GM12801 (cell line): ENCODE data around the gene ACSL6.

Experiments used
- TF ChIP-seq, protein P1 (sequence below): IDR thresholded peaks from one replicate; pipeline ENCODE4 v1.5.1; 2011; ENCODE audit warnings: control low read depth; ENCODE audit not compliant: insufficient read length; ENCODE audit errors: extremely low read depth

ACSL6 gene

GRCh38 chr5:131965826-131966415 is 45.5 kb downstream of the ACSL6 start:
- TF ChIP-seq, protein P1, sequence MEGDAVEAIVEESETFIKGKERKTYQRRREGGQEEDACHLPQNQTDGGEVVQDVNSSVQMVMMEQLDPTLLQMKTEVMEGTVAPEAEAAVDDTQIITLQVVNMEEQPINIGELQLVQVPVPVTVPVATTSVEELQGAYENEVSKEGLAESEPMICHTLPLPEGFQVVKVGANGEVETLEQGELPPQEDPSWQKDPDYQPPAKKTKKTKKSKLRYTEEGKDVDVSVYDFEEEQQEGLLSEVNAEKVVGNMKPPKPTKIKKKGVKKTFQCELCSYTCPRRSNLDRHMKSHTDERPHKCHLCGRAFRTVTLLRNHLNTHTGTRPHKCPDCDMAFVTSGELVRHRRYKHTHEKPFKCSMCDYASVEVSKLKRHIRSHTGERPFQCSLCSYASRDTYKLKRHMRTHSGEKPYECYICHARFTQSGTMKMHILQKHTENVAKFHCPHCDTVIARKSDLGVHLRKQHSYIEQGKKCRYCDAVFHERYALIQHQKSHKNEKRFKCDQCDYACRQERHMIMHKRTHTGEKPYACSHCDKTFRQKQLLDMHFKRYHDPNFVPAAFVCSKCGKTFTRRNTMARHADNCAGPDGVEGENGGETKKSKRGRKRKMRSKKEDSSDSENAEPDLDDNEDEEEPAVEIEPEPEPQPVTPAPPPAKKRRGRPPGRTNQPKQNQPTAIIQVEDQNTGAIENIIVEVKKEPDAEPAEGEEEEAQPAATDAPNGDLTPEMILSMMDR, result no peak

GRCh38 chr5:131959906-131960305 is 51.6 kb downstream of the ACSL6 start:
- TF ChIP-seq, protein P1, result no peak

DNA sequence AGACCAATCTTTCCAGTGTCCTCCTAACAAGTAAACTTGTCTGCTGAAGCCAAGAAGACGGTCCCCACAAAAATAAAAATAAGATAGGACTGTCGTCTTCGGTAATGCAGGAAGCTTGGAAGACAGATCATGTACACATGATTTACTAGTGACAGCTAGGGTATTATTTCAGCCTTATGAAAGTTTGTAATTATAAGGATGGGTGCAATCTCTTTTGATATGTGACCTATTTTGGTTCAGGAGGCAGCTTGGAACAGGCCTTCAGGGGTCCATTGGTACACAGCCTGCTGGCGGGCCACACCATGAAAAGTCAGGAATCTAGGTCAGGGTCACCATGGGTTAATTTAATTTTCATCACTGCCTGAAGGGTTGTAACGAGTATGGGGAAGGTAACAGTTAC is 52.3 kb downstream of the ACSL6 start:
- TF ChIP-seq, protein P1, result no peak

GRCh38 chr5:131957721-131958441 is 53.6 kb downstream of the ACSL6 start:
- TF ChIP-seq, protein P1, result no peak

DNA sequence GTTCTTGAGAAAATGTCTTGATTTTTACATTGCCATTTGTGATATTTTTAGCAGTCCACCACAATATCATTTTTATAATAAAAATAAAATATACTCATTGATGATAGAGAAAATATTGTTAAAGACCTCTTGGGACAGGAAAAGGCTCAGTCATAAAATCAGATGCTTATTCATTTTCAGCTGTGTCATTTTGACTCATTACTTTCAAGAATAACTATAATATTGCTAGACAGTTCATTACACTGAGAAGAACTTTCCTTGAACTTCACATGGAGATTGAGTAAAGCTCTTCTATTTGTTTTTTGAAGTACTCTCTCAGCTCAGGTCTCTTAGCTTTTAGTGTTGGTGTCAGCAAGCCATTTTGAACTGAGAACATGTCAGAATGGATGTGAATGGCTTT is 57.5 kb downstream of the ACSL6 start:
- TF ChIP-seq, protein P1, result no peak

DNA sequence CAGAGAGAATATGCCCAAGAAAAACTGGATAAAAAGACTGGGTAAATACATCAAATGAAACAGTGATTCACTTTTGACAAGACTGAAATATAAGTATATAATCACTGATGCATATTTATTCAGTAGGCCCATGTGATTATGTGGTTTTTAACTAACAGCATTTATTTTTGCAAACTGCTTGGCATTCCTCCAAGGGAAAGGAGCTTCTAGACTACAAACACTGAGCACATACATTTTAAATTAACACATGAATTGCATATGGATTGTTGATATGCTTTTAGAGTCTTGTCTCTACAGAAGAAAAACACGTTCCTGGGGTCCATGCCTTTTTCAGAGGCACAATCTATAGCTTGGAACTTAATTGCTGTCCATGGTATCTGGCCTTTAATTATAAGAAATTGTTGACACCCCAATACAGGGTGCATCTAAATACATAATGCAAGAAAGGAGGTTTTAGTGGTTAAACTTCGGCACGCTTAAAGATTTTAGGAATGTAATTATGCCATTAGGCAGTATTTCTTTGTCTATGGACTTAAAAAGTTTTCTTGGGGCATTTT is 59.1 kb downstream of the ACSL6 start:
- TF ChIP-seq, protein P1, result no peak

DNA sequence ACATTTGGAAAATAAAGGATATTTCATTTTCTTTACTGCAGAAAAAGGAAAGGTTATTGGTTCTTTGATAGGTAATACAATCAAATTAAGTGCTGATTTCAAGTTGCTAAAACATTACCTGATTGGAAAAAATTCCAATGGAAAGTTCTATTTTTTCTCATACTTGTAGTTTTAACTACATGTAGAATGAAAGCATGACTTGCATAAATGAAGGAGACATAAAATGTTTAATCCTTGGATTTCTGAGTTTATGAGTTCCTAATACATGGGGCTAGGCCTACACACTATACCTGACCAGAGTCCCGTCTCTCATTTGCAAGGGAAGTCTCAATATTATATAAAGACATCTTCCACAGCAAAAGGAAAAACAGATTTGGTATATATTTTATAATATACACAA is 60.8 kb downstream of the ACSL6 start:
- TF ChIP-seq, protein P1, result no peak
